HEK293T (cell line): ENCODE data around the gene ZNF644.

ENCODE experiments used
- CTCF ChIA-PET: fragments of 350-600 bp; formaldehyde crosslinking; extraction: SDS; loops from one replicate; lab custom pipeline; 2021; ENCODE audit warnings: antibody characterized with exemption, inconsistent platforms; lab: Yijun Ruan, JAX
- POLR2A ChIA-PET: fragments of 350-600 bp; formaldehyde crosslinking; extraction: SDS; loops from one replicate; lab custom pipeline; 2020; ENCODE audit warnings: antibody characterized with exemption, inconsistent platforms; lab: Yijun Ruan, JAX
- DNase-seq: peaks from one replicate; pipeline ENCODE4 v3.0.0; 2012; ENCODE audit warnings: mixed read lengths; ENCODE audit errors: extremely low spot score
- ARNT ChIP-seq: fragments of 450-650 bp; IDR thresholded peaks from 2 replicates; pipeline ENCODE4 v1.6.1; 2017; ENCODE audit warnings: mild to moderate bottlenecking
- BHLHE40 ChIP-seq: fragments of 450-650 bp; IDR thresholded peaks from 2 replicates; pipeline ENCODE4 v1.6.1; 2016; ENCODE audit warnings: mild to moderate bottlenecking, moderate library complexity, borderline replicate concordance
- CTBP1 ChIP-seq: fragments of 450-650 bp; IDR thresholded peaks from 2 replicates; pipeline ENCODE4 v1.6.1; 2016; ENCODE audit warnings: borderline replicate concordance
- ELF4 ChIP-seq: fragments of 450-650 bp; IDR thresholded peaks from 2 replicates; pipeline ENCODE4 v1.6.1; 2017; ENCODE audit warnings: antibody characterized with exemption
- FOXA1 ChIP-seq: fragments of 450-650 bp; IDR thresholded peaks from 2 replicates; pipeline ENCODE4 v1.6.1; 2016; ENCODE audit warnings: mild to moderate bottlenecking
- FOXK2 ChIP-seq: fragments of 450-650 bp; IDR thresholded peaks from 2 replicates; pipeline ENCODE4 v1.6.1; 2016; ENCODE audit warnings: mild to moderate bottlenecking
- FOXM1 ChIP-seq: fragments of 450-650 bp; IDR thresholded peaks from 2 replicates; pipeline ENCODE4 v1.6.1; 2017; ENCODE audit warnings: mild to moderate bottlenecking, borderline replicate concordance
- HDGF ChIP-seq: fragments of 450-650 bp; IDR thresholded peaks from 2 replicates; pipeline ENCODE4 v1.6.1; 2017; ENCODE audit warnings: antibody characterized with exemption, borderline replicate concordance
- L3MBTL2 ChIP-seq: fragments of 450-650 bp; conservative IDR thresholded peaks from 2 replicates; pipeline ENCODE4 v1.6.1; 2016; ENCODE audit warnings: mild to moderate bottlenecking
- LEF1 ChIP-seq: fragments of 450-650 bp; IDR thresholded peaks from 2 replicates; pipeline ENCODE4 v1.6.1; 2017; ENCODE audit warnings: mild to moderate bottlenecking, borderline replicate concordance
- NFRKB ChIP-seq: fragments of 450-650 bp; IDR thresholded peaks from 2 replicates; pipeline ENCODE4 v1.6.1; 2016; ENCODE audit warnings: mild to moderate bottlenecking, moderate library complexity
- PKNOX1 ChIP-seq: fragments of 450-650 bp; IDR thresholded peaks from 2 replicates; pipeline ENCODE4 v1.6.1; 2016
- SP1 ChIP-seq: fragments of 450-650 bp; IDR thresholded peaks from 2 replicates; pipeline ENCODE4 v1.6.1; 2017
- SUZ12 ChIP-seq: fragments of 450-650 bp; IDR thresholded peaks from 2 replicates; pipeline ENCODE4 v1.6.1; 2016; ENCODE audit warnings: mild to moderate bottlenecking
- TARDBP ChIP-seq: fragments of 450-650 bp; IDR thresholded peaks from 2 replicates; pipeline ENCODE4 v1.6.1; 2016
- ZNF384 ChIP-seq: fragments of 450-650 bp; IDR thresholded peaks from 2 replicates; pipeline ENCODE4 v1.6.1; 2016

Gene ZNF644

GRCh38 chr1:90964444-90965035 lies 57.3 kb downstream of the ZNF644 start:
- no peak for DNase-seq
- ChIA-PET POLR2A (interaction anchor here (1.0 kb wide), 1 partner anchor 57 kb away, joined by 4 read pairs; the partner anchor contains the start of gene ZNF644), CTCF (interaction anchor here (0.6 to 1.0 kb wide), 3 partner anchors 90 to 243 kb away, joined by 3 read pairs; no protein-coding TSS in a partner anchor)
- no peak for TF ChIP-seq SP1

GRCh38 chr1:90963651-90964050 lies 58.2 kb downstream of the ZNF644 start:
- POLR2A ChIA-PET: no interaction called here
- TF ChIP-seq L3MBTL2 (no peak), TARDBP (no peak), CTBP1 (no peak), FOXM1 (no peak)
- no peak for DNase-seq
- CTCF ChIA-PET: no interaction called here

GRCh38 chr1:90963236-90963635 lies 58.6 kb downstream of the ZNF644 start:
- CTCF ChIA-PET: no interaction called here
- POLR2A ChIA-PET: no interaction called here
- TF ChIP-seq L3MBTL2 (no peak), HDGF (no peak), ARNT (no peak), FOXK2 (no peak), SUZ12 (no peak), FOXM1 (no peak), SP1 (no peak), PKNOX1 (no peak), FOXA1 (no peak), NFRKB (no peak), LEF1 (no peak)
- DNase-seq: no peak

- POLR2A ChIA-PET: no interaction called here
- CTCF ChIA-PET: interaction anchor here (0.7 to 1.0 kb wide), 2 partner anchors 238 to 905 kb away, joined by 3 to 4 read pairs; no protein-coding TSS in a partner anchor
- DNase-seq: no peak
- TF ChIP-seq ZNF384 (no peak), FOXA1 (no peak), L3MBTL2 (no peak), BHLHE40 (no peak), ARNT (no peak), HDGF (no peak), SUZ12 (no peak), ELF4 (no peak), FOXK2 (no peak), TARDBP (no peak), LEF1 (no peak), SP1 (no peak)
Observed at GRCh38 chr1:90959352-90960206, 62.3 kb downstream of the ZNF644 start.

- TF ChIP-seq CTBP1 (no peak), NFRKB (no peak), HDGF (no peak), SUZ12 (no peak), ARNT (no peak), BHLHE40 (no peak), TARDBP (no peak), L3MBTL2 (no peak)
- POLR2A ChIA-PET: no interaction called here
- no peak for DNase-seq
- CTCF ChIA-PET: interaction anchor here (0.6 kb wide), 1 partner anchor 67 kb away, joined by 4 read pairs; no protein-coding TSS in a partner anchor
Observed at GRCh38 chr1:90957497-90957896, 64.3 kb downstream of the ZNF644 start.

GRCh38 chr1:90955769-90956168 lies 66.1 kb downstream of the ZNF644 start:
- ChIA-PET POLR2A (interaction anchor here (0.7 kb wide), 1 partner anchor 104 kb away, joined by 3 read pairs; no protein-coding TSS in a partner anchor), CTCF (no interaction called here)
- TF ChIP-seq NFRKB: no peak
- TF ChIP-seq FOXM1: no peak
- TF ChIP-seq BHLHE40: no peak
- TF ChIP-seq FOXA1: no peak
- TF ChIP-seq CTBP1: no peak
- TF ChIP-seq ZNF384: no peak
- TF ChIP-seq TARDBP: no peak
- TF ChIP-seq SUZ12: no peak
- no peak for TF ChIP-seq PKNOX1
- TF ChIP-seq FOXK2: no peak
- no peak for TF ChIP-seq L3MBTL2
- no peak for TF ChIP-seq SP1
- TF ChIP-seq ELF4: no peak
- no peak for TF ChIP-seq HDGF
- TF ChIP-seq ARNT: no peak
- no peak for TF ChIP-seq LEF1
- DNase-seq: no peak
